ENCODE measurements around the gene DIDO1. TPM values are rescaled to one million over a fixed set of nuclear protein-coding genes. Genes with fewer than 3 reads are reported as not detected.

Gene DIDO1
- total and polyA plus RNA-seq, 8 donors = 38.1 to 65.9 (median 58.5) TPM

DNA sequence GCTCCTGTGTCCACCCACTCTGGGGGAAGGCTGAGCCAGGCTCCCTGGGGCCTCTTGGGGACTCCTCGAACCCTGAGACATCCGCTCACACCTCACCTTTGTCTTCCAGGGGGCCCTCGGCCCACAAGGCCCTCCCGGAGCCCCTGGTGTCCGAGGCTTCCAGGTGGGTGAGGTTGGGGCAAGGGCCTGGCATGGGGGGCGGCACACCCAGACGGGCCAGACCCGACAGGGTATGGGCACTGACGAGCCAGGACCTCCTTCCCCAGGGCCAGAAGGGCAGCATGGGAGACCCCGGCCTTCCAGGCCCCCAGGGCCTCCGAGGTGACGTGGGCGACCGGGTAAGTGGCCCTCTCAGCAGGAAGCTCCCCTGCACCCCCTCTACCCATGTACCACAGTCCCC, 96.1 kb downstream of the DIDO1 start:
- Histone ChIP-seq H3K27ac (no peak overlapping the region), H3K27me3 (no peaks in the 10 kb centered on the region), H3K36me3 (no peaks in the 10 kb centered on the region), H3K4me1 (peaks cover 6 to 26% of the 10 kb centered on the region in 2 donors), H3K4me3 (no peak overlapping the region), H3K9me3 (no peaks in the 10 kb centered on the region)
- TF ChIP-seq, protein P1, sequence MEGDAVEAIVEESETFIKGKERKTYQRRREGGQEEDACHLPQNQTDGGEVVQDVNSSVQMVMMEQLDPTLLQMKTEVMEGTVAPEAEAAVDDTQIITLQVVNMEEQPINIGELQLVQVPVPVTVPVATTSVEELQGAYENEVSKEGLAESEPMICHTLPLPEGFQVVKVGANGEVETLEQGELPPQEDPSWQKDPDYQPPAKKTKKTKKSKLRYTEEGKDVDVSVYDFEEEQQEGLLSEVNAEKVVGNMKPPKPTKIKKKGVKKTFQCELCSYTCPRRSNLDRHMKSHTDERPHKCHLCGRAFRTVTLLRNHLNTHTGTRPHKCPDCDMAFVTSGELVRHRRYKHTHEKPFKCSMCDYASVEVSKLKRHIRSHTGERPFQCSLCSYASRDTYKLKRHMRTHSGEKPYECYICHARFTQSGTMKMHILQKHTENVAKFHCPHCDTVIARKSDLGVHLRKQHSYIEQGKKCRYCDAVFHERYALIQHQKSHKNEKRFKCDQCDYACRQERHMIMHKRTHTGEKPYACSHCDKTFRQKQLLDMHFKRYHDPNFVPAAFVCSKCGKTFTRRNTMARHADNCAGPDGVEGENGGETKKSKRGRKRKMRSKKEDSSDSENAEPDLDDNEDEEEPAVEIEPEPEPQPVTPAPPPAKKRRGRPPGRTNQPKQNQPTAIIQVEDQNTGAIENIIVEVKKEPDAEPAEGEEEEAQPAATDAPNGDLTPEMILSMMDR (IDR thresholded peaks at IDR 0.05) = no peak
- intact Hi-C loops (cut with DNase I) = no loop called here
- DNase-seq (peak in 1 of 4 donors; percentile 40), ATAC-seq (no peak)

DNA sequence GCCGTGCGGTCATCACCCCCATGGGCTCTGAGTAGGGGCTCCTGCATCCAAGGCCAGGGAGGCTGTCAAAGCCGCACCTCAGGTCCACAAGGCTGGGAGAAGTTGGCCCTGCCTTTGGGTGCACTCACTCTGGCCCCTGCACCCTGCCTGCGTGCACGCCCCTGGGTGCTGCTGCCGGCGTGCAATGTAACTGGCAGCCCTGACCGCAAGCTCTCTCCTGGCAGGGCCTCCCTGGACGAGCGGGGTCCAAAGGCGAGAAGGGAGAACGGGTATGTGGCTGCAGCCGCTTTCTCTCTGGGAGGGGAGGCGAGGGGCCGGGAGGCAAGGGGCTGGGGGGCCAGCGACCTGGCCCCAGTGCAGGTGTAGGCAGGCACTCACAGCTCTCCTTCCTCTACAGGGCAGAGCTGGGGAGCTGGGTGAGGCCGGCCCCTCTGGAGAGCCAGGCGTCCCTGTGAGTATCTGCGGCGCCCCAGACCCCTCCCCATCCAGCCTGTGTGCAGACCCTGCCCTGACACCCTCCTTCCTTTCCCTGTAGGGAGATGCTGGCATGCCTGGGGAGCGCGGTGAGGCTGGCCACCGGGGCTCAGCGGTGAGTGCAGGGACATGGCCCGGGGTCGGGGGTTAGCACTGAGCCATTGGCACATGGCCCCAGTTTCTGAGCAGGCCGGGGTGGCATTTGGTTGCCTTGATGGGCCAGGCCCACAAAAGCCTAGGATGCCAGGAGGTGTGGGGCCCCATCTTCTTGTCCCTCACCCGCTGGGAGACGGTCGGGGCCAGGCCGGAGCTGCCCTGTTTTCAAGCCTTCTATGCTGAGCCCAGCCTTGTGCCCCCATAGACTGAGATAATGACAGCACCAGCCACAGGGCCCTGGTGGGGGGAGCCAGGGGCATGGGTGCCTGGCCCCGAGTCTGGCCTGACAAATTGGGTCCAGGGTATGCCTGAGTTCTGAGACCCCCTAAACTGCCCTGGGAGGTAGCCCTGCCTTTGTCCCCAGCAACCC, 96.8 kb downstream of the DIDO1 start:
- H3K27ac ChIP-seq = no peak overlapping the region

DNA sequence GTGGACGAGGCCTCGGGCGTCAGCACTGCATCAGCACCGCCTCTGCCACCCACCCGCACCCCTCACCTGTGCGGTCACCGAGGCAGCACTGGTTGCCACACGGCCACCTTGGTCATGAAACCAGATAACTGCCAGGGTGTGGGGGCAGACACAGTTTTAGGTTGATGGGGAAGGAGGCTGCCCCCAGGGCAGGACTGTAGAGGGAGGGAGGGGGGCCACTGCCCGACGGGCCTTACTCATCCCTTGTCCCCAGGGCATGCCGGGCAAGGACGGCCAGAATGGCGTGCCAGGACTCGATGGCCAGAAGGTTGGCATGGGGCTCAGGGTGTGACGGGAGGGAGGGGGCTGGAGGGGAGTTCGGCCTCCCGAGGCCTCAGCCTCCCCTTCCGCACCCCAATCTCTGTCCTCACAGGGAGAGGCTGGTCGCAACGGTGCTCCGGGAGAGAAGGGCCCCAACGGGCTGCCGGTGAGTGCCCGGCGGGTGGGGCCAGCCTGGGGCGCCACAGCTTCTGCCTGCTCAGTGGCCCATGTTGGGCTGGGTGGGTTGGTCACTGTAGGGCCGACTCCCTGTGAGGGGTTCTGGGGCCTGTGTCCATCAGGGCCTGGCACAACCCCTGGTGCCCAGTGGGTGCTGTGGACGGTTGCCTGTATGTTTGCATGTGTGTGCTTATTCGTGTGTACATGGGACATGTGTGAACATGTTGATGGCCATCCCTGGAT, 97.6 kb downstream of the DIDO1 start:
- intact Hi-C loops (cut with DNase I) = no loop called here
- H3K4me1 ChIP-seq = peaks cover 13 to 30% of the 10 kb centered on the region in 2 donors
- H3K9me3 ChIP-seq = no peaks in the 10 kb centered on the region
- no peak for DNase-seq
- ATAC-seq = no peak
- H3K4me3 ChIP-seq = no peak overlapping the region
- TF ChIP-seq, protein P1 (IDR thresholded peaks at IDR 0.05) = no peak
- H3K27me3 ChIP-seq = no peaks in the 10 kb centered on the region
- H3K27ac ChIP-seq = no peak overlapping the region
- H3K36me3 ChIP-seq = no peaks in the 10 kb centered on the region

More for the DNA sequence above, 96.8 kb downstream of the DIDO1 start:
- Histone ChIP-seq H3K27me3 (no peaks in the 10 kb centered on the region), H3K9me3 (no peaks in the 10 kb centered on the region), H3K36me3 (no peaks in the 10 kb centered on the region), H3K4me3 (no peak overlapping the region), H3K4me1 (peaks cover 9 to 28% of the 10 kb centered on the region in 2 donors)
- ATAC-seq (no peak), DNase-seq (peak in 1 of 4 donors; percentile 62)
- TF ChIP-seq, protein P1 (IDR thresholded peaks at IDR 0.05) = no peak
- intact Hi-C loops (cut with DNase I) = no loop called here

DNA sequence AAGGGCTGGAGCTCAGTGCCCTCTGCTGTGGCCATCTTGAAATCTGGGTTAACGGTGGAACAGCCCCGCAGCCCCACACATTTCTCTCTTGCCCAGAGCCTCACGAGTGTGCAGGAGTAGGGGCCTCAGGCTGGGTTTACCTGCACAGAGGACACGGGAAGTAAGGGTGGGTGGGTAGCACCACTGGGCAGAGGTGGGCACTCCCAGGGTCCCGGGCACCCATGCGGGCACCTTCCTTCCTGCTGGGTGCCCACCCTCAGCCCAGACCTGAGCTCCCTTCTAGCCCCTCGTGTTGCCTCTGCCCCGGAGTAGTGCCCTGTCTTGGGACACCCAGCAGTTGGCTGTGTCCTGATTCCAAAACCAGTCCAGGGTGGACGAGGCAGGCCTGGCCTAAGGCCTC, 98.3 kb downstream of the DIDO1 start:
- ATAC-seq (no peak), DNase-seq (peak in 1 of 4 donors; percentile 57)
- H3K4me1 ChIP-seq = peaks cover 13 to 24% of the 10 kb centered on the region in 2 donors
- no peak overlapping the region for H3K27ac ChIP-seq
- no peaks in the 10 kb centered on the region for H3K27me3 ChIP-seq
- intact Hi-C loops (cut with DNase I) = no loop called here
- no peaks in the 10 kb centered on the region for H3K36me3 ChIP-seq
- TF ChIP-seq, protein P1 (IDR thresholded peaks at IDR 0.05) = no peak
- no peaks in the 10 kb centered on the region for H3K9me3 ChIP-seq
- no peak overlapping the region for H3K4me3 ChIP-seq

Other genes starting within 250 kb of the DIDO1 start
- 1 to 10 TPM in 1 of 2 donors, under 1 TPM in 1; 0.12 to 3.5 TPM for gene NTSR1, start 217.7 kb downstream of the DIDO1 start, total RNA-seq
- under 1 TPM; 0.03 to 0.14 (median 0.11) TPM for gene NTSR1, start 217.7 kb downstream of the DIDO1 start, polyA plus RNA-seq (ENCODE audit: insufficient read length in 6 of 6)
- 10 to 100 TPM in 1 of 2 donors, 1 to 10 TPM in 1; 6.1 to 10.1 TPM for gene MRGBP, start 130.0 kb downstream of the DIDO1 start, total RNA-seq
- gene MRGBP, start 130.0 kb downstream of the DIDO1 start, polyA plus RNA-seq (ENCODE audit: insufficient read length in 6 of 6) = 10 to 100 TPM; 12.2 to 16.0 (median 15.2) TPM
- gene OGFR, start 121.7 kb downstream of the DIDO1 start, total RNA-seq = 10 to 100 TPM; 40.9 to 58.3 TPM
- gene OGFR, start 121.7 kb downstream of the DIDO1 start, polyA plus RNA-seq (ENCODE audit: insufficient read length in 6 of 6) = 10 to 100 TPM; 23.2 to 34.6 (median 28.7) TPM
- gene COL9A3, start 109.5 kb downstream of the DIDO1 start, total RNA-seq = 1 to 10 TPM; 2.3 to 2.6 TPM
- 100 to 1,000 TPM in 1 of 6 donors, 10 to 100 TPM in 5; 50.6 to 107 (median 71.1) TPM for gene COL9A3, start 109.5 kb downstream of the DIDO1 start, polyA plus RNA-seq (ENCODE audit: insufficient read length in 6 of 6)
- 1 to 10 TPM; 7.4 to 8.5 TPM for gene TCFL5, start 64.7 kb downstream of the DIDO1 start, total RNA-seq
- 10 to 100 TPM; 10.3 to 13.7 (median 11.7) TPM for gene TCFL5, start 64.7 kb downstream of the DIDO1 start, polyA plus RNA-seq (ENCODE audit: insufficient read length in 6 of 6)
- gene GID8, start 11.6 kb upstream of the DIDO1 start, total RNA-seq = 10 to 100 TPM; 24.5 to 25.4 TPM
- 10 to 100 TPM; 44.5 to 52.6 (median 48.7) TPM for gene GID8, start 11.6 kb upstream of the DIDO1 start, polyA plus RNA-seq (ENCODE audit: insufficient read length in 6 of 6)
- gene SLC17A9, start 26.2 kb upstream of the DIDO1 start, total RNA-seq = 10 to 100 TPM; 16.1 to 18.1 TPM
- gene SLC17A9, start 26.2 kb upstream of the DIDO1 start, polyA plus RNA-seq (ENCODE audit: insufficient read length in 6 of 6) = 1 to 10 TPM; 2.1 to 4.4 (median 3.6) TPM
- not detected for gene BHLHE23, start 80.5 kb upstream of the DIDO1 start, total RNA-seq
- not detected for gene BHLHE23, start 80.5 kb upstream of the DIDO1 start, polyA plus RNA-seq (ENCODE audit: insufficient read length in 6 of 6)